Activated naive CD4-positive, alpha-beta T cell treated with anti-CD3 and anti-CD28 coated beads for 36 hours (primary cell): ENCODE results near the gene HIC1. TPM values are rescaled to one million over a fixed set of nuclear protein-coding genes. Genes with fewer than 3 reads are reported as not detected.
A peak's percentile ranks its signal among the peaks of the same experiment; 100 is the strongest.

ENCODE experiments used
- CTCF ChIA-PET: fragments of 350-600 bp; sonication (Branson Sonifier 250); formaldehyde crosslinking; loops from one replicate; lab custom pipeline; 2021; ENCODE audit warnings: antibody characterized with exemption; lab: Charles Lee
- DNase-seq: peaks from one replicate; pipeline ENCODE4 v3.0.0-alpha.2; 2020
- H3K27ac Mint-ChIP-seq: one replicate; pipeline ENCODE4 v1.8.0; 2021; ENCODE audit warnings: mild to moderate bottlenecking, mixed read lengths
- H3K27me3 Mint-ChIP-seq: one replicate; pipeline ENCODE4 v1.8.0; 2021; ENCODE audit warnings: low read depth, mixed read lengths
- H3K36me3 Mint-ChIP-seq: one replicate; pipeline ENCODE4 v1.8.0; 2021; ENCODE audit warnings: low read depth, mixed read lengths
- H3K4me1 Mint-ChIP-seq: one replicate; pipeline ENCODE4 v1.8.0; 2021; ENCODE audit warnings: low read depth, mixed read lengths
- H3K4me3 Mint-ChIP-seq: one replicate; pipeline ENCODE4 v1.8.0; 2021; ENCODE audit warnings: mild to moderate bottlenecking, moderate library complexity, mixed read lengths
- H3K9me3 Mint-ChIP-seq: one replicate; pipeline ENCODE4 v1.8.0; 2021; ENCODE audit warnings: mixed read lengths
- intact Hi-C: fragments of 100-400 bp; cut with micrococcal nuclease; formaldehyde crosslinking; loops from one replicate; pipeline ENCODE4 v1.15.1; 2023
- total RNA-seq, 2 experiments: library from RNA; stranded (reverse); gene quantifications; one replicate each; pipeline ENCODE4 v1.2.3, GENCODE V29; 2021

Gene HIC1
- total RNA-seq, 2 experiments from 2014 or later: 14.8 TPM

DNA sequence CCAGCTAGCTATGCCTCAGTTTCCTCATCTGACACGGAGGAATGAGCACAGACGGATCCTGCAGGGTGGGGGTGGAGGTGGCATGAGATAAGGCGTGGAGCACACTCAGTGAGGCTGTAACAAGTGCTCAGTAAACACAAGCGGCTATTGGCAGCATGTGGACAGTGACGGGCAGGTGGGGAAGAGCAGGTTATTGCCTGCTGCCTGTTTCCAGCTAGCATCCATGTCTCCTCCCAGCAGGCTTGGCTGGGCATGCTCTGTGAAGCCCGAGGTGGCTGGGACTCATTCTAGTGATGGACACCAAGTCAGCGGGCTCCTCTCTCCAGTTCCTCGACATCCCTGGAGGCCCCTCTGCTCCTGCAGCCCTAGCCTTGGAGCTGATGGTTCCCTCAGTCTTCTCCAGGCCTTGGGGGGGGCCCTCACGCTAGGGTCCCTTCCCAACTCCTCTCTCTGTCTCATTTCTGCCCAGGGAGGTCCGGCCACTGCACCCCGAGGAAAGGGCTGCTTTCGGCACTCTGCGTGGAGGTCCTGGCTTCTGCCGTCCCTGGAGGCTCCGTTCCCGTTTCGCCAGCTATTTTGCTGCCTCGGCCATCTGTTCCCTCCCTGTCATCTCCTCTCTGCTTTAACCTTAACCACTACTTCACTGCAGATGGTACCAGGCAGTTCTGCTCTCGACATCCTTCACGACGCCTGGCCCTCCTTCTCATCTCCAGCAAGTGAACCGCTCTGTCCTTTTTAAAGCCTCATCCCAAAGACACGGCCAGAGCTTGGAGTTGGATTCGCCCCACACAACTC, 36.0 kb upstream of the HIC1 start:
- H3K4me3 Mint-ChIP-seq: no peak overlapping the region
- CTCF ChIA-PET: interaction anchor here (0.7 kb wide), 1 partner anchor 9 kb away, joined by 3 read pairs; no protein-coding TSS in a partner anchor
- H3K36me3 Mint-ChIP-seq: no peaks in the 10 kb centered on the region
- intact Hi-C loops: no loop called here
- peaks cover 9% of the 10 kb centered on the region for H3K27me3 Mint-ChIP-seq
- no peak overlapping the region for H3K27ac Mint-ChIP-seq
- no peak for DNase-seq
- H3K9me3 Mint-ChIP-seq: no peaks in the 10 kb centered on the region
- H3K4me1 Mint-ChIP-seq: peaks cover 5% of the 10 kb centered on the region

DNA sequence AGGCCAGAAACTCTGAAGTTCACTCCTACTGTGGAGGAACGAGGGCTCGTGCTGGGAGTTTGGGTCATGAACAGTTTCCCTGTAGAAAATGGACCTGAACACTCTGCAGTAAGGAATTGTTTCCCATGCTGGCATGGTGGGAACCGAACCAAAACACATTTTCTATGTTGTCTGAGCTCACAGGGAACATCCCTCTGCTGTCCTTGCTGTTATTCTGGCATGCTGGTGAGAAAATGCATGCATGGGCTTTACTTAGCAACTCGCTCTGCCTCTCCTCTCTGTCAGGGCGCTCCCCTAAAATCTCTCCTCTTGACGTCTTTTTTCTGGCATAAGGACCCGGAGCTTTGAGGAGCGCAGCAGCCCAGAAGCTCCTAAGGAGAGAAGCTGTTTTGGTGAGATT, 35.2 kb upstream of the HIC1 start:
- Mint-ChIP-seq H3K27me3 (peaks cover 8% of the 10 kb centered on the region), H3K9me3 (no peaks in the 10 kb centered on the region), H3K4me1 (peaks cover 5% of the 10 kb centered on the region), H3K27ac (no peak overlapping the region), H3K4me3 (no peak overlapping the region), H3K36me3 (no peaks in the 10 kb centered on the region)
- CTCF ChIA-PET: interaction anchor here (0.6 kb wide), 1 partner anchor 355 kb away, joined by 3 read pairs; no protein-coding TSS in a partner anchor
- DNase-seq: no peak
- intact Hi-C loops: no loop called here

DNA sequence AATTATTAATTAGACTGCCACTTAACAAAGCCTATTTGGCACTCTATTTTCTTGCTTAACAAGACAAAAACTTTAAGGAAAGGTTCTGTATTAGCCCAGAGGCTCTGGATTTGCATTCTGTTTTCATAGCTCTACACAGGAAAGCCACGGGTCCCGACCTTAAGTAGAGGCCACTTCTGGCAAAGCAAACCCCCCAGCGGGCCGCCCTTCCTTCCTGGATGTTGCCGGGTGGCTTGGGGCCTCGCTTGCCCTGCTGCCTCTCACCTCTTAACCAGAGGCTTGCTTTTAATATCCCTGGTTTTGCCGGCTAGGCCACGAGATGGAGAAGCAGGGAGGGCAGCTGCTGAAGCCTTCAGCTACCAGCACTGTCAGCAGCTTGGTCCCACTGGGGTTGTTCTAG, 34.2 kb upstream of the HIC1 start:
- Mint-ChIP-seq H3K4me1 (peaks cover 6% of the 10 kb centered on the region), H3K27ac (no peak overlapping the region)
- intact Hi-C loops: no loop called here

DNA sequence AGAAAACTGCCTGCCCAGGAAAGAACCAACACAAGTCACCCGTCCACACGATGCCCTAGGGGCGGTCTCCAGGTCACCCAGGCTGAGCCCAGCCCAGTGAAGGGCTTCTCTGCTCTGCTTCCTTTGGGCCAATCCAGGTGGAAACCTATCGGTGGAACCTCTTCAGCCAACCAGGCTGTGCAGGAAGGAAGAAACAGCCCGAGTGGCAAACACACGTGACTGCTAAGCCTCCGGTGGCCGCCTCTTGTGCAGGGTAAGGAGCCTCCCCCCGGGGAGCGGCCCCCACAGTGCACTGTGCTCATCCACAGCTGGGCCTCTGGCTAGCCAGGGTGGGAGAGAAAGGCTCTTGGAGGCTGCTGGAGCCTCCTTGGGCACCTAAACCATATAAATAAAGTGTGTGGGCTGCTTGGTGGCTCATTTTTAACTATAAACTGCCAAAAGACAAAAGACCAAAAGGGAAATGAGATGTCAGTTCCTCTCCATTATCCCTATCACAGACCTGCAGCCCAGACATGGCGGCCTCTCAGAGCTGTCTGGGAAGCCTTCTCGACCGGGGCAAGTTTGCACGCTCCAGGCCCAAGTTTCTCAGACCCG, 32.2 kb upstream of the HIC1 start:
- Mint-ChIP-seq H3K27ac (no peak overlapping the region), H3K4me1 (peaks cover 11% of the 10 kb centered on the region), H3K36me3 (no peaks in the 10 kb centered on the region), H3K9me3 (no peaks in the 10 kb centered on the region), H3K27me3 (peaks cover 23% of the 10 kb centered on the region), H3K4me3 (no peak overlapping the region)
- CTCF ChIA-PET: interaction anchor here (0.9 kb wide), 1 partner anchor 302 kb away, joined by 3 read pairs; no protein-coding TSS in a partner anchor
- intact Hi-C loops: no loop called here
- DNase-seq: no peak

More for the DNA sequence above, 34.2 kb upstream of the HIC1 start:
- Mint-ChIP-seq H3K4me3 (no peak overlapping the region), H3K9me3 (no peaks in the 10 kb centered on the region), H3K27me3 (peaks cover 10% of the 10 kb centered on the region), H3K36me3 (no peaks in the 10 kb centered on the region)
- CTCF ChIA-PET: no interaction called here
- no peak for DNase-seq

DNA sequence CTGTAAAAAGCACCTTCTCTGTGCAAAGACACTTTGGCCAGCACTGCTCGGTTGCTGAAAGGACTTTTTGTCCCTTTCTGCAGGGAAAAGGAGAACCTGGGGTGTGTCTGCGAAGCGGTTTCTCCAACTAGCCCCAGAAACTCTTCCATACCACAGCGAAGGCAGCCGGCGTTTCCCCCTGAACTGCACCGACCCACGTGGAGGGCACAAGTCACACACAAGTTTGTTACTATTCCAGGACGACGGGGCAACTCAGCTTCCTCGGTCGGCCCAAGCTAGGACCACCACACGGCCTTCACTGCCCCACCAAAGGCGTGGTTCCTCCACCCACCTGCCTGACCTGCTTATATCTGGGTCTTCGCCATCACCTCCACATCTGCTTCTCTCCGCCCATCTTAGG, 31.6 kb upstream of the HIC1 start:
- Mint-ChIP-seq H3K9me3 (no peaks in the 10 kb centered on the region), H3K27ac (no peak overlapping the region), H3K27me3 (peaks cover 28% of the 10 kb centered on the region), H3K36me3 (no peaks in the 10 kb centered on the region), H3K4me1 (peaks cover 11% of the 10 kb centered on the region), H3K4me3 (peak overlapping the region; percentile 42)
- intact Hi-C loops: no loop called here
- no peak for DNase-seq
- CTCF ChIA-PET: no interaction called here

DNA sequence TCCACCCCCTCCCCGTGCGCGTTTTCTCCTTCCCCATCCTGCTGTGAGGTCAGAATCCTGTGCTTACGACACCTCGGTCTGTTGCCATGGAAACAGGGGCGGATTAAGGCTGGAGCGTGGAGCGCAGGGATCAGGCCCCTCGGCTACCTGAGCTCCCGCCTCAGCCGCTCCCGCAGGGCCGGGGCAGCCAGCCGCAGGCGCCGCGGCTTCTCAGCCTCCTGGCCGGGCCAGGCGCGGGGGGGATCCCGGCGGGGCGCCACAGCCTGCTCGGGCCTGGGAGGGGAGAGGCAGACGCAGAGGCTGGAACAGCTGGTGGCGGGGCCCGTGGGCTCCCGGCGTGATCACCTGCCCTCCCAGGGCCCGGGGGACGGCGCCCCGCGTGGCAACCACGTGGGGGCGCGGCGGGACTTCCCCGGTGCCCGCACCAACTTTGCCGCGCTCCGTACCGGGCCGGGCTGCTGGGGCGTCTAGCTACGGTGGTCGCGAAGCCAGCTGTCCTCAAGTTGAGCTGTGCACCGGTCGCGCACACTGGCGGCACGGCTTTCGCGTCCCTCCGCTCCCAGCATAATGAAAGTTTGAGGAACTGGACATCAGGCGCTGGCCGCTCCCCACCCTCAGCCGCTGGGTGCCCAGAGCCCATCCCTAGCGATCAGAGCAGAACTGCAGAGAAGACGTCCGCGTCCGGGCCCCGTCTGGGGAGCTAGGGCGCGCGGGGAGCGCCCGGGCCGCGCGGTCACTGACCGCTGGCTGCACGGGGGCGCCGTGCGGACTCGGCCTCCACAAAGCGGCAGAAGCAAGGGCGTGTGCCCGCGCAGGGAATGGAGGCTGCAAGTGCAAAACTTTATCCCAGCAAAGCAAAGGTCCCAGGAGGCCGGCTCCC, 31.0 kb upstream of the HIC1 start:
- peak overlapping the region; percentile 53 for H3K4me3 Mint-ChIP-seq
- H3K27ac Mint-ChIP-seq: no peak overlapping the region
- H3K27me3 Mint-ChIP-seq: peaks cover 30% of the 10 kb centered on the region
- no peaks in the 10 kb centered on the region for H3K36me3 Mint-ChIP-seq
- CTCF ChIA-PET: no interaction called here
- H3K4me1 Mint-ChIP-seq: peaks cover 11% of the 10 kb centered on the region
- DNase-seq: peak; percentile 63
- H3K9me3 Mint-ChIP-seq: no peaks in the 10 kb centered on the region
- intact Hi-C loops: no loop called here

DNA sequence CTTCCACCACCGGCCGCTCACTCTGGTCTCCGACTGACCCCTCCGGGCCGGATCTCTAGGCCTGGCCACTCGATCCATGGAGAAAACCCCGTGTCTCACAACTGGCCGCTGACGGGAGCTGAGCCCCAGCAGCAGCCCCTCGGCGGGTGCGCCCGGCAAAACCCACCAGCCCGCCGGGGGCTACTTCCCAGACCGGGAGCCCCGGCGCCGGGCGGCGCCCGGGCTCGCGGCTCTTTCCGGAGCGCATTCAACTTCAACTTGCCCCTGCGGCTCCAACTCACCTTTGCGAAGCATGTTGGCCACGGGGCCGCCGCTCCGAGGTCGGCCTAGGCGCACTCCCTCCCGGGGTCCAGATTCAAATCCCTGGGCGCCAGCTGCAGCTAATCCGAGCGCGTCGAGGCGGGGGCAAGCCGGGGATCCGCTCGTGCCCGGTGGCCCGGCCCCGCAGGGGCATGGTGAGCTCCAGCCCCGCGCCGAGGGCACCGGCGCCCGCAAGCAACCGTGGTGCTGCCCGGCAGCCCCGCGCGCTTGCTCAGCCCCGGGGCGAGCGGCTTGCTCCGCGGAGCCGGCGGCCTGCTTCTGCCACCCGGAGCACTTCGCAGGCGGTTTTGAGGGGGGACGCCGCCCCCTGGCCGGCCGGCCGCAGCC, 30.2 kb upstream of the HIC1 start:
- Mint-ChIP-seq H3K4me1 (peaks cover 13% of the 10 kb centered on the region), H3K9me3 (no peaks in the 10 kb centered on the region), H3K36me3 (no peaks in the 10 kb centered on the region), H3K27me3 (peaks cover 30% of the 10 kb centered on the region), H3K27ac (no peak overlapping the region), H3K4me3 (peak overlapping the region; percentile 53)
- no peak for DNase-seq
- intact Hi-C loops: no loop called here
- CTCF ChIA-PET: interaction anchor here (0.6 to 3.1 kb wide), 2 partner anchors 304 to 704 kb away, joined by 4 to 11 read pairs; no protein-coding TSS in a partner anchor

DNA sequence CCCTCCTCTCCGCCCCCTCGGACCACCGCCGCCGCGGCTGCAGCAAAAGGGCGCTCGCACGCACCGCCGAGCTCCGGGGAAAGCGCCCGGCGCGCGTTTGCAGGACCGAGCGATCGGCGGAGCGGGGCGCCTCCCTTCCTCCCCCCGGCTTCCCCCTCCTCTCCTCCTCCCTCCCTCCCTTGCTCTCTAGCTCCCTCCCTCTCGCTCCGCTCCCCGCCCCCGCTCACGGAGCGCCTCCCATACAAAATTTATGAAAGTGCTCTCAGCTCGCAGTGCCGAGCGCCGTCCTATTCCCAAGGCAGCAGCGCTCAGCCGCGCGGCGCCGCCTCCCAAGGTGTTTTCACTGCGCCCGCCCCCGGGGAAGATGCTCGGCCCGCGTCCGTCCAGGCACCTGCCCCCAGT, 29.7 kb upstream of the HIC1 start, which contains the start of gene RTN4RL1:
TSS of gene RTN4RL1 (minus strand) at position 115 of the 402 bp plus-strand sequence. CDS start 469 bp downstream, outside the sequence.
- CTCF ChIA-PET: interaction anchor here (0.6 to 3.1 kb wide), 3 partner anchors 115 to 703 kb away, joined by 4 to 11 read pairs (median 6); no protein-coding TSS in a partner anchor
- peak; percentile 78 for DNase-seq
- H3K27ac Mint-ChIP-seq: no peak within 1 kb of the TSS
- no peaks in the 10 kb centered on the region for H3K9me3 Mint-ChIP-seq
- H3K4me1 Mint-ChIP-seq: peaks cover 14% of the 10 kb centered on the region
- peaks cover 30% of the 10 kb centered on the region for H3K27me3 Mint-ChIP-seq
- peak within 1 kb of the TSS; percentile 73 for H3K4me3 Mint-ChIP-seq
- no peaks in the 10 kb centered on the region for H3K36me3 Mint-ChIP-seq
- intact Hi-C loops: no loop called here

DNA sequence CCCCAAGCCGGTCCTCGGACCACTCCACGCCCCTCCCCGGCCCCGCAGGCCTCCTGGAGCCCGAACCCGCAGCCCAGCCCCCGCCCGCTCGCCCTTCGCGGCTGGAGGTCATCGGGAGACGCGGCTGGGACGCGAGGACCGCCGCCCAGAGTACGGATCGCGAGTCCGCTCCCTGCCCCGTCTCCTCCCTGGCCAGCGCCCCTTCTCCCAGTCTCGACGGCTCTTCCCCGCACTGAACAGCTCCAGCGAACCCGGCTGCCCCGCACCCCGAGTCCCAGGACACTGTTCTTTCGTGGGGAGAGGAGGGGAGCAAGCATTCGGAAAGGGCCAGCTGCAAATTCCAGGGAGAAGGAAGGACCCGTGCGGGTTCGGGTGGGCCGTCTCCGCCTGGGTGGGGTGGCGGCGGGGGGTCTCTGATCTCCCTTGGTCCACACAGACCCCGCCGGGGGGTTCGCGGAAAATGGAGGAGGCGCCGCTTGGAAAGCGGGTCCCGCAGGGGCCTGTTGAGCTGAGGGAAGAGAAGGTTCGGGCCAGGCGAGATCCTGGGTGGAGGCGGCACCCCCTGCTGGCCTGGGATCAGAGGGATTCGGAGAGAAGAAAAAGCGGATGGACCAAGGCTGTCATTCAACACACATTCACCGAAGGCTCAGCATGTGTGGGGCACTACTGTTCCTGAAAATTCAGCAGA, 29.1 kb upstream of the HIC1 start:
- peaks cover 18% of the 10 kb centered on the region for H3K4me1 Mint-ChIP-seq
- peak overlapping the region; percentile 73 for H3K4me3 Mint-ChIP-seq
- H3K36me3 Mint-ChIP-seq: no peaks in the 10 kb centered on the region
- no peak overlapping the region for H3K27ac Mint-ChIP-seq
- peaks cover 30% of the 10 kb centered on the region for H3K27me3 Mint-ChIP-seq
- DNase-seq: peak; percentile 59
- H3K9me3 Mint-ChIP-seq: no peaks in the 10 kb centered on the region
- CTCF ChIA-PET: interaction anchor here (0.6 to 3.1 kb wide), 5 partner anchors 29 to 311 kb away, joined by 3 to 11 read pairs (median 5); no protein-coding TSS in a partner anchor
- intact Hi-C loops: loop anchor here (1.0 kb wide), 1 partner anchor 117 kb away; no protein-coding TSS in a partner anchor

DNA sequence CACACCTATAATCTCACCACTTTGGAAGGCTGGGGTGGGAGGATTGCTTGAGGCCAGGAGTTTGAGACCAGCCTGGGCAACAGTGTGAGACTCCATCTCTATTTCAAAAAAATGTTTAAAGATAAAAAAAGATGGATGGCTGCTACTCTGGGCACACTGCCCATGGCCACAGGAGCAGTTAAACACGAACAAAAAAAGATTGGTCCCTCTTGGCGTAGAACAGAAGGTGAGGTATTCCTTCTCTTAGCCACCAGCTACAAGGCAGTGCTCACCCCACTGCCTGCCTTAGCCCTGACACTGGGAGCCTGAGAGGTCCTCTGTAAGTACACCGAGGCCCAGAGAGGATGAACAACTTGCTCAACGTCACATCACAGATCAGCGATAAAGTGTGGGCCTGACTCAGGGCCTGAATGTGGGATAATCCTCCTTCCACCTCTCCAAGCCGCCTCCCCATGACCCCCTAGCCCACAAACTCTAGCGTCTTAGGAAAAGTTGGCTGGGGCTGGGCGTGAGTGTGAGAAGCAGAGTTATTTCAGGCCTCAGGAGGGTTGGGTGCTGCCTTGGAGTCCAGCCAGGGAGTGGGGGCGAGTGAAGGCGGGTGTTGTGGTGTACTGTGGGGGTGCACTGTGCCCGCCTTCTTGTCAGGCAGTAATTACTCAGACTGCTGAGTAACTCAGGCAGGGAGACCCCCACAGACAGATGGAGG, 27.2 kb upstream of the HIC1 start:
- intact Hi-C loops: no loop called here
- peaks cover 30% of the 10 kb centered on the region for H3K27me3 Mint-ChIP-seq

More for the DNA sequence above, 27.2 kb upstream of the HIC1 start:
- CTCF ChIA-PET: interaction anchor here (0.6 to 3.1 kb wide), 3 partner anchors 119 to 762 kb away, joined by 5 to 11 read pairs (median 8); no protein-coding TSS in a partner anchor
- H3K9me3 Mint-ChIP-seq: no peaks in the 10 kb centered on the region
- H3K4me3 Mint-ChIP-seq: no peak overlapping the region
- DNase-seq: no peak
- H3K36me3 Mint-ChIP-seq: no peaks in the 10 kb centered on the region
- peaks cover 28% of the 10 kb centered on the region for H3K4me1 Mint-ChIP-seq
- H3K27ac Mint-ChIP-seq: no peak overlapping the region
